NCI-H345 treated with DMSO at 0.1 percent for 48 hours (cell line): ENCODE data around the gene OR10J4.
"Not testable (repeated sequence)": the region's sequence is repeated elsewhere in the genome, so short reads cannot be mapped to it uniquely, and the experiment has no call there.

ENCODE experiments used
- DNase-seq: peaks from one replicate; lab custom pipeline; 2025; ENCODE audit not compliant: unreplicated experiment; lab: John Stamatoyannopoulos, UW

The OR10J4 gene

GRCh38 chr1:159431904-159432303, at the start of gene OR10J4:
Gene OR10J4 (plus strand): TSS chr1:159432204.
- no peak for DNase-seq

- no peak for DNase-seq
Observed at GRCh38 chr1:159406821-159407220, 25.2 kb upstream of the OR10J4 start.

DNA sequence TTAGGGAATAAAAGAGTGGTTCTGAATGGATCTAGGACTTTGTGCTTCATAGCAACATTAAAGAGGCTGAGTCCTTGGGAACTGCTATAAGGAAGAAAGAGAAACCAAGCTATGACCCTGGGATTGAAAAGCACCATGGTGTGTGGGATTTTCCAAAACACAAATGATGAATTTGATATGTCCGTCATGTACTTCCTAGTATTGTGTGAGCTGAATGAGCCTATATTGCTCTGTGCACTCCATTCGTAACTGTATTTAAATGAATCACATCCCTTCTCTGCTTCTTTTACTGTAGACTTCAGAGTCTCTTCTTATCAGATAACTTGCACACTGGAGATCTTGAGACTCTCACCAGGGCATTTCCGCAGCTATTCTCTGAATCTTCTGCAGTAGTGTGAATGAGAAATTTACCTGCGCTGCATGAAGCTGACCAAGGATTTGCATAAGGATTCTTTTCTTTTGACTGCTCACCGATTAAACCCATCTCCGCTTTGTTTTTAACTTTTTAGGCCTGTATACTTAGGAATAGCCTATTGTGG, 23.1 kb upstream of the OR10J4 start:
- DNase-seq, result no peak

- no peak for DNase-seq
Observed at GRCh38 chr1:159421821-159422220, 10.2 kb upstream of the OR10J4 start.

DNA sequence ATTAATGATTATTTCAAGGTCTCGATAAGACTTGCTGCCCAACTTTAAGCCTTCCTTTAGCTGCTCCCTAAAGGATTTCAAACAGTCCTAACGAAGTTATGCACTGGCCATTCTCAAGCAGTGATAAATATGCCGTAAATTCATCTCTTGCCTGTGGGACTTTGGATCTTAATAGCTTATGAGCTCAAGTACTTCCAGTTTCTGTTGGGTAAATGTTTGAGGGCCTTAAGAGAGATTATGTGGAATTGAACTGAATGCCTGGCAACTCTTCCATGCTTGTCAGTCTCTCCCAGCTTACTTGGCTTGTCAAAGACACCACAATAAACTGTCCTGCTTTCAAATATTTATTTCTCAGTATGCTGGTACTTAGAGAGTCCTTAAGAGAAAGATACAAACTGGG, 3.5 kb upstream of the OR10J4 start:
- no peak for DNase-seq

DNA sequence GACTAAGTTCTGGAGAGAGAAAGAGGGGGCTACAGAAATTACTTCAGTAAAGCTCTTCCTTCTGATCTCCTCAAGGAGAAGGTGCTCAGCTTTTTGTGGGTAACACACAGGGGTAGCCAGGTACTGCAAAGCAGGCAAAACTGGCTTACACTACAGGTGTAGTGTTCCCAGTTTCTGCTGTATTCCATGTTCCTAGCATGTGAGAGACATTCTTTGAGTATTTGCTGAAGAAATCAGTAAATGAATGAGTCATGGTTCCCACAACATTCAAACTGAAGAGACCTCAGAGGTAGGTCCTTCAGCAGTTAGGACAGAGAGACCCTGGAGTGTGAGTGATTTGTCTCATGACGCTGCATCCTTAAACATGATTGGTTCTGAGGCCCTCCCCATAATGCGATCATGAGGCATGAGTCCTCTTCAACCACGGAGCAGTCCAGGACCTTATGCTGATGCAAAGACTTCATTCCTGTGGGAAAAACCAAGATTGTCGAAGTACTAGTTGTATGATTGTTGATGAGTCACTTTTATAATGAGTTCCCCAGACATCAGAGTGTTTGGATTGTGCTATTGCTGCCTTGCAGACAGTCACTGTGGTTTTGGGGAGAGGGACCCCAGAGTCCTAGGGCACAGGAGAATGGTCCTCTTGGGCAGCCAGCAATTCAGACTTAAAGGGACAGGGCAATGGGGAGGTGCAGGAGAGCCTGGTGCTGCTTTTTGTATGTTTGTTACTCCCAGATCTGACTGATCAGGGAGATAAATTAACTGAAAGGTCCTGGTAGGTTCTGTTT, 2.7 kb upstream of the OR10J4 start:
- DNase-seq, result no peak

DNA sequence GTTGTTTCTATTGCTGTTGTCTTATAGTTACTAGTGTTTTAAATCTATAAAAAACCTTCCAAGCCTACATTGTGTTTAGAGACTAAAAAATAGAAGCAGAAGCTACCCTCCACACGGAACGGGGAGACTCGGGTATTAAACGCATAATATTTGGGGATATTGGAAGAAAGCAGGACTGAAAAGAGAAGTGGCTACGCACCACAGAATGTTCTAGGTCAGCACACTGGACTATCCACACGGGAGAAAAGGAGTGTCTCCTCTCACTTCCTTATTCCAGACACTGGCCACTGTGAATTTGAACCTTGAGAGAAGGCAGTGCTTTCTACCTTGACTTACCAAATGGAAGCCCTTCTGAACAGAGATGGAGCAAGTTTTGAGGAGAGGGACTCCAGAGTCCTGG, 1.0 kb upstream of the OR10J4 start:
- DNase-seq, result no peak

DNA sequence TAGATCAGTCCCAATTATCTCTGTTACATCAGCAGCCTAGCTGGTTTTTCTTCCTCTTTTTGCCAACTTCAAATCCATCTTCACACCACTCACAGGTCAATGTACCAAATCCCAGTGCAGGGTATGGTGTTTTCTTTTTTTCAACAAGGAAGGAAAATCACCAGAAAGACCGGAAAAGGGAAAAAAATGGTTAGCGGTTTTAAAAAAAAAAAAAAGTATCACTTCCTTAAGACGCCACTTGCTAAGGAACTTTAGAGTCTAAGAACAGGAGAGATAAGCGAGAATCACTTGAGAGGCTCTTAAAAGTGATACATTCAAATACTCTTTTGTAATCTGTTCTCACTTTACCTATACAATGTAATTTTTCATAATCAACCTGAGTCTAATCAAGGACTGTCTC, 4.5 kb downstream of the OR10J4 start:
- no peak for DNase-seq

GRCh38 chr1:159439422-159439821, 7.4 kb downstream of the OR10J4 start, which contains the start of gene OR10J1:
Gene OR10J1 (plus strand): TSS chr1:159439722. CDS start chr1:159439792, 70 bp downstream.
- DNase-seq, result no peak

DNA sequence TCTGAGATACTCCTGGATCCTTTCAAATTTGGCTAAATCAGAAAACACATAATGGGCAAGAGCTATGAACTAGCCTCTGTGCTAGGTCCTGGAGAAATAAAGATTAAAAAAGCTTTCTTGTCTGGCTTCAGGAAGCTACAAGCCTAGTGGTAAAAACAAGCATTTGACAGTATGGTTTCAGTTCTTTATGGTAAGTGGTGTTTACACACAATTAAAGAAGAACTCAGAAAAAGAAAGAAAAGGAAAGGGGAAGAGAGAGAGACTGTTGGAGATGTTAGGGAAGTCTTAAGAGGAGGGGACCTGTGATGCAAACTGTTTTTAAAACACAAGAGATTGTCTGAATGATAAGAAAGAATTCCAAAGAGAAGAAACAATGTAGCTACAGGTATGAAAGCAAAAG, 9.4 kb downstream of the OR10J4 start:
- no peak for DNase-seq

GRCh38 chr1:159442428-159442827, 10.4 kb downstream of the OR10J4 start:
- DNase-seq, result no peak

- DNase-seq, result no peak
Observed at GRCh38 chr1:159443066-159443750, 11.2 kb downstream of the OR10J4 start.

DNA sequence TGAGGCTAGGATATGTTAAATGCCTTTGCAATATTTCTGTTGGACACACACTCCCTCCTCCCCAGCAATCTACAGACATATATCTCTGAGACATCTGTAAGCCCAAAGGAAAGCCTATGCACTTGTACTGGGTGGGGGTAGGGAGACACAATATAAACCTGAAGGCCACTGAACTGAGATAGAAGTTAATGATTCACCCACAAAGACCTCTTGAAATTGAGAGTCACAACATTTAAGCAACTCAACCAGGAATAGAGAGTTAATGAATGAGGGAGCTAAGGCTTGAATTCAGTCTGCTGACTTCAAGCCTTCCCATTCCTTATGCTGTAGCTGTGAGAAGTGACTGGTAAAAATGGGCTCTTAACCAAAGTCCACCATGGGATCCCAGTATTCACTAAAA, 12.5 kb downstream of the OR10J4 start:
- DNase-seq, result no peak

GRCh38 chr1:159448181-159448580, 16.2 kb downstream of the OR10J4 start:
- no peak for DNase-seq

- not testable (repeated sequence) for DNase-seq
Observed at GRCh38 chr1:159449605-159450004, 17.6 kb downstream of the OR10J4 start.

DNA sequence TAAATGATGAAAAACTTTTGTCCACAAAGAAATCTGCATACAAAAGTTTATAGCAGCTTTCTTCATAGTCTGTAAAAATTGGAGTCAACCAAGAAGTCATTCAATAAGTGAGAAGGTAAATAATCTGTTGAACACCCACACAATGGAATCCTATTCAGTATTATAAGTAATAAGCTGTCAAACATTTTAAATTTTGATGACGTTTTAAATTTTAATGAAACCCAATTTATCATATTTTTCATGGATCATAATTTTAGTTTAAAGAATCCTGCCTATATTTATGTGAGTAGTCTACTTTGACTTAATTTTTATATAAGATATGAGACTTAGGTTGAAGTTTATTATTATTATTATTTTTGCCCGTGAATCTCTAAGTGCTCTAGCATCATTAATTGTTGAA, 27.5 kb downstream of the OR10J4 start:
- DNase-seq, result no peak

DNA sequence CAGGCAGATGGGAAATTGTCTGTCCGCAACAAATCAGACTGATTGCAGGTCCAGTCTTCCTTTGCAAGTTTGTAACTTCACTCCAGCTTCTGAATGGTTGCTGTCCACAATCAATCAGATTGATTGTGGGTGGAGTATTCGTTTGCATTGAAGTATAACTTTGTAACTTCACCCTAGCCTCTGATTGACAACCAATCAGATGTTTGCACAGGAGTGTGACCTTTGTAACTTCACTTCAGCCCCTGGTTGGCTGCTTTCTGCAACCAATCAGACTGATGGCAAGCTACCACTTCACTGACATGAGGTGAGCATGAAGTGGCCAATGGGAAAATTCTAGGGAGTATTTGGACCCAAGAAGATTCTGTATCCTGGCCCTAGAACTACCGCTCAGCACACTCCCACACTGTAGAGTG, 33.2 kb downstream of the OR10J4 start:
- DNase-seq, result no peak

DNA sequence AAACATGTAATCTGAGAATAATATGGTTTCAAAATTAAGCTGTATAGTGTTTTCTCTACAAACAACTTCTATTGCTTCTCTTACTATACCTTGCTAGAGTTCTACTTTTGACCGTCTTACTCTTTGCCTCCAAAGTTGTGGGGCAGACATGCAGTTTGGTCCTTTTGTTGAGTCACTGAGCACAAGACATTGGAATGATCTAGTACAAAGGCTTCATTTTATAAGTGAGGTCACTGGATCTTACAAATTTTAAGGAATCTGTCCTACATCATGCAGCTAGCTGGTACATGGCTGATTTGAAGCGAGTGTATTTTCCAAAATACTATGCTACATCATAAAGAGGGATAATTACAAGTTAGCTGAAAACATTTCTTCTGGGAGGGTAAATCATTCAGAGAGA, 36.3 kb downstream of the OR10J4 start:
- no peak for DNase-seq

DNA sequence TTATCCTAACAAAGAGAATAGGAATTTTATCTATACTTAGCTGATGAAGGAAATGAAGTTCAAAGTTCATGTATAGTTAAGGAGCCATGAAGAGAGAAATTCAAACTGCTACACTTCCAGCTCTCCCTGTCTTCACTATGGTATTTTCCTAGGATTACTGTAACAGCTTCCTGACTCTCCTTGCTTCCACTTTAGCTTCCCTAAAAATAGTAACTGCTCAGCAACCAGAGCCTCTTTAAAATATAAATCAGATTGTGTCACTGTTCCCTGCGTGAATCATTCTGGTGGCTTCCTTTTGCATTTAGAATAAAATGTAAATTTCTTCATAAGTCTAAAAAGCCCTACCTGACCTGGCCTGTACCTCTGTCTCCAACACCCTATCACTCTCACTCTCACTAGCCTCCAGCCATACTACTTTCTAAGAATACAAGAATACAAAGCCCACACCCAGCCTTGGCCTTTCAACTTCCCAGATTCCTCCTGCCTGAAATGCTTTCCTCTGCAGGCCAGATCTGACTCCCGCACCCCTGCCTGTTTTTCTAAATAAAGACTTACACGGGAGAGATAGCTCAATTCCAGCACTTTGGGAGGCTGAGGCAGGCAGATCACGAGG, 38.0 kb downstream of the OR10J4 start:
- no peak for DNase-seq

DNA sequence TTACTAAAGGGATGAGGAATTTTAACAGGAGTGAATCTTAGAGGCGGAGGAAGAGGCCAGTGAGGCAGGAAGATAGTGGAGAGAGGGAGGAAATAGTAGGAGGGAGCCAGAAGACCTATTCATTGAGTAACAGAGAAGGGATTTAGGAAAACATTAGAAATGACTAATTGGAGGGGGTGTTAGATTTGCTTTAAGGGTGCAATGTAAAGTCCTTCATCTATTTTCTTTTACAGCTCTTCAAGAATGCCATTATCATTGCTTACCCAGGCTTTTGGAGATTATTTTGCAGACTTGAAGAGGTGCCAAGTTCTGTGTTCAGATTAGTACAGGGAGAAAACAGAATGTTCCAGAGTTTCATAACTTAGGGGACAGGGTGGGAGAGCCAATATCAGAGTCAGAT, 41.3 kb downstream of the OR10J4 start:
- DNase-seq, result no peak

GRCh38 chr1:159474926-159475325, 42.9 kb downstream of the OR10J4 start:
- DNase-seq, result no peak
